Esophagus (tissue), 2 donors: ENCODE data around the gene KRTAP10-12. TPM values are rescaled to one million over a fixed set of nuclear protein-coding genes. Genes with fewer than 3 reads are reported as not detected.

Experiments used
- H3K27ac ChIP-seq, 2 donors: one replicate each; pipeline ENCODE4 v1.5.1; 2013; ENCODE audit warnings: low read depth in 2 of 2, mild to moderate bottlenecking in 2 of 2, inconsistent platforms in 1 of 2, low read length in 1 of 2, moderate library complexity in 1 of 2
- H3K27me3 ChIP-seq, 2 donors: one replicate each; pipeline ENCODE4 v1.6.1; 2013; ENCODE audit warnings: low read length in 2 of 2, control low read depth in 1 of 2, mild to moderate bottlenecking in 1 of 2; ENCODE audit not compliant: insufficient read depth in 2 of 2, control insufficient read depth in 1 of 2
- H3K36me3 ChIP-seq, 2 donors: one replicate each; pipeline ENCODE4 v1.6.1; 2013; ENCODE audit warnings: low read length in 1 of 2; ENCODE audit not compliant: control insufficient read depth in 2 of 2, insufficient read depth in 2 of 2
- H3K4me1 ChIP-seq, 2 donors: one replicate each; pipeline ENCODE4 v1.6.1; 2013; ENCODE audit warnings: low read length in 1 of 2; ENCODE audit not compliant: control insufficient read depth in 2 of 2, insufficient read depth in 2 of 2
- H3K4me3 ChIP-seq, 2 donors: one replicate each; pipeline ENCODE4 v1.5.1; 2013; ENCODE audit warnings: low read length in 2 of 2, mild to moderate bottlenecking in 2 of 2, low read depth in 1 of 2, moderate library complexity in 1 of 2
- H3K9me3 ChIP-seq, 2 donors: one replicate each; pipeline ENCODE4 v1.6.1; 2013; ENCODE audit warnings: mild to moderate bottlenecking in 2 of 2, low read depth in 1 of 2, low read length in 1 of 2, moderate library complexity in 1 of 2; ENCODE audit not compliant: control insufficient read depth in 2 of 2, insufficient read depth in 1 of 2
- WGBS, 2 donors: extraction: QIAGEN DNeasy Blood & Tissue Kit; methylation state at CpG; one replicate each; pipeline ENCODE4 v1.1.7; 2013; 5-methylcytosine and 5-hydroxymethylcytosine counted together
- polyA plus RNA-seq, 2 donors: library from polyadenylated mRNA; stranded (reverse); fragments of 200-250 nt; gene quantifications; one replicate each; pipeline ENCODE4 v1.2.3, GENCODE V29; 2013
- donor health status: healthy with polysubstance abuse.
- donor health status: Bipolar disorder and iron deficiency.

Gene KRTAP10-12
- polyA plus RNA-seq, 2 donors, result not detected

DNA sequence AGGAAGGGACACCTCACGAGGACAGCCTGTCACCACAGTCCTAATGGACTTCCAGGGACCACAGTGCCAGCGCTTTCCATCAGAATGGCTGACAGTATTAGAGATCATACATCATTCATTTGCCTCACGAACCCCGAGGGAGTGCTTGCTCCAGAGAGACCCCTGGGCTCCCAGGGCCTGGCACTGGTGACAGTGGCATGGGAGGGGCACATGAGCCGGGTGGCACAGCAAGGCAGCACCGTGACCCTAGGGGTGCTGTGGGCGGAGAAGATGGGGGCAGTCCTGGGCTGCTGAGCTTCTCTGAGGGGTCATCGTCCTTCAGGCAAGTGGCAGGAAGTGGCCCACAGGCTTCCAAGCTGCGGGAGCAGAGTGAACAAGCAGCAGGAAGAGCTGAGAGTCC lies 30.8 kb downstream of the KRTAP10-12 start:
- peaks cover 0 to 7% of the 10 kb centered on the region in 2 donors for H3K4me1 ChIP-seq
- no peak overlapping the region for H3K4me3 ChIP-seq
- H3K27ac ChIP-seq, result no peak overlapping the region
- H3K27me3 ChIP-seq, result no peaks in the 10 kb centered on the region
- no peaks in the 10 kb centered on the region for H3K9me3 ChIP-seq
- 74 to 78% methylated on average over 9 of the region's 9 CpGs for WGBS, 2 donors
- H3K36me3 ChIP-seq, result no peaks in the 10 kb centered on the region

DNA sequence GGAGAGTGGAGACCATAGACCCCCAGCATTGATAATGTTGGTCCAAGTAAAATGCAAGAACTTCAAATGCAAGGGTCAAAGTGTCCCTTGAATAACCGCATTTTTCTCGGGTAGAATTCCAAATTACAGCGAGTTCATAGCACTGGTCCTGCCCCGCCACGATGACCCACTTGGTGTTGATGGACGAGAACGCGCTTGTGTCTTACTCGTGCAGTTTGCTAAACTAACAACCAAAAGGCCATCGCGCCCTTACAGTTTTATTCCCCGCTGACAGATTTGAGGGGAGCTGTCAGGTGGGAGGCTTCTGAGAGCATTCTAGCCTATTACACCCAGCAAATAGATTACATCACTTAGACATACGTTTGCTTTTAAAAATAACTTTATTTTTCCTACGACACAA lies 31.7 kb downstream of the KRTAP10-12 start:
- H3K4me1 ChIP-seq, result peaks cover 0 to under 1% of the 10 kb centered on the region in 2 donors
- H3K9me3 ChIP-seq, result no peaks in the 10 kb centered on the region
- no peaks in the 10 kb centered on the region for H3K27me3 ChIP-seq
- no peak overlapping the region for H3K27ac ChIP-seq
- no peak overlapping the region for H3K4me3 ChIP-seq
- WGBS, 2 donors, result 88 to 92% methylated on average over 14 of the region's 14 CpGs
- no peaks in the 10 kb centered on the region for H3K36me3 ChIP-seq

GRCh38 chr21:44729336-44730027 lies 32.5 kb downstream of the KRTAP10-12 start:
- Histone ChIP-seq H3K27me3 (no peaks in the 10 kb centered on the region), H3K4me1 (no peaks in the 10 kb centered on the region)

DNA sequence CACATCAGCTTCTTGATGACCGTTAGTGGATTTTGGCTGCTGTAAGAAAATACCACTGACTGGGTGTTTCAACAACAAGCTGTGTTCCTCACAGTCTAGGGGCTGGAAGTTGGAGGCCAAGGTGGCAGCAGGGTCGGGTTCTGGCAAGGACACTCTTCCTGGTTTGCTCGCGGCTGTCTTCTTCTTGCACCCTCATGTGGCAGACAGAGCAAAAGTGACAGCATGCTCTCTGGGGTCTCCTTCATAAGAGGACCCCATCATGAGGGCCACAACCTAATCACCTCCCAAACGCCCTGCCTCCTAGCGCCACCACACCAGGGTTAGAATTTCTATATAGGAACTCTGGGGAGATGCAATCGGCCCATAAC lies 33.0 kb downstream of the KRTAP10-12 start:
- 83 to 90% methylated on average over 7 of the region's 7 CpGs for WGBS, 2 donors
- Histone ChIP-seq H3K4me1 (no peaks in the 10 kb centered on the region), H3K4me3 (no peak overlapping the region), H3K27me3 (no peaks in the 10 kb centered on the region), H3K27ac (no peak overlapping the region), H3K36me3 (no peaks in the 10 kb centered on the region), H3K9me3 (no peaks in the 10 kb centered on the region)

More at GRCh38 chr21:44729336-44730027, 32.5 kb downstream of the KRTAP10-12 start:
- no peaks in the 10 kb centered on the region for H3K9me3 ChIP-seq
- H3K4me3 ChIP-seq, result no peak overlapping the region
- H3K36me3 ChIP-seq, result no peaks in the 10 kb centered on the region
- no peak overlapping the region for H3K27ac ChIP-seq
- WGBS, 2 donors, result 89 to 92% methylated on average over 23 of the region's 23 CpGs

GRCh38 chr21:44730951-44731579 lies 34.1 kb downstream of the KRTAP10-12 start:
- no peaks in the 10 kb centered on the region for H3K36me3 ChIP-seq
- H3K9me3 ChIP-seq, result peaks cover 0 to 5% of the 10 kb centered on the region in 2 donors
- H3K4me3 ChIP-seq, result no peak overlapping the region
- H3K27me3 ChIP-seq, result no peaks in the 10 kb centered on the region
- 70 to 71% methylated on average over 9 of the region's 9 CpGs for WGBS, 2 donors
- H3K27ac ChIP-seq, result no peak overlapping the region
- H3K4me1 ChIP-seq, result no peaks in the 10 kb centered on the region

GRCh38 chr21:44732263-44732662 lies 35.3 kb downstream of the KRTAP10-12 start:
- Histone ChIP-seq H3K27ac (no peak overlapping the region), H3K4me1 (no peaks in the 10 kb centered on the region), H3K9me3 (peaks cover 5 to 13% of the 10 kb centered on the region in 2 donors), H3K36me3 (no peaks in the 10 kb centered on the region), H3K4me3 (no peak overlapping the region), H3K27me3 (no peaks in the 10 kb centered on the region)
- WGBS, 2 donors, result 90 to 95% methylated on average over 10 of the region's 10 CpGs

DNA sequence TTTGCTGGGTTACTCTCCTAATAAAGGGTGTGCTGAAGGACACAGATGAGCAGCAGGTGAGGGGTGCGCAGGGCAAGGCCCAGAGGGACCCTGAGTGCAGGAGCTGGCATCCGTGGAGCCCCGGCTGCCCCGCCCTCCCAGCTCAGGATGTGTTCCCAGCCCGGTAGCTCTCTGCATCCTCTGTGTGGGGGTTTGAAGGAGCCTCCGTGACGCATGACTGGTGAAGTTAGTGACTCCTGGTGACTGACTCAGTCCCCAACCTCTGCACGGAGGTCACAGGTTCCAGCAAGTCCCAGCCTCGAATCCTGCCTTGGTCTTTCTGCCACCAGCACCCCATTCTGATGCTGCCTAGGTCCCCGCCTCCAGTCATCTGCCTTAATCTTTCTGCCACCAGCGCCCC lies 36.0 kb downstream of the KRTAP10-12 start:
- H3K36me3 ChIP-seq, result no peaks in the 10 kb centered on the region
- H3K9me3 ChIP-seq, result peaks cover 5 to 15% of the 10 kb centered on the region in 2 donors
- H3K4me3 ChIP-seq, result no peak overlapping the region
- 82 to 84% methylated on average over 11 of the region's 11 CpGs for WGBS, 2 donors
- H3K27me3 ChIP-seq, result no peaks in the 10 kb centered on the region
- no peak overlapping the region for H3K27ac ChIP-seq
- no peaks in the 10 kb centered on the region for H3K4me1 ChIP-seq

DNA sequence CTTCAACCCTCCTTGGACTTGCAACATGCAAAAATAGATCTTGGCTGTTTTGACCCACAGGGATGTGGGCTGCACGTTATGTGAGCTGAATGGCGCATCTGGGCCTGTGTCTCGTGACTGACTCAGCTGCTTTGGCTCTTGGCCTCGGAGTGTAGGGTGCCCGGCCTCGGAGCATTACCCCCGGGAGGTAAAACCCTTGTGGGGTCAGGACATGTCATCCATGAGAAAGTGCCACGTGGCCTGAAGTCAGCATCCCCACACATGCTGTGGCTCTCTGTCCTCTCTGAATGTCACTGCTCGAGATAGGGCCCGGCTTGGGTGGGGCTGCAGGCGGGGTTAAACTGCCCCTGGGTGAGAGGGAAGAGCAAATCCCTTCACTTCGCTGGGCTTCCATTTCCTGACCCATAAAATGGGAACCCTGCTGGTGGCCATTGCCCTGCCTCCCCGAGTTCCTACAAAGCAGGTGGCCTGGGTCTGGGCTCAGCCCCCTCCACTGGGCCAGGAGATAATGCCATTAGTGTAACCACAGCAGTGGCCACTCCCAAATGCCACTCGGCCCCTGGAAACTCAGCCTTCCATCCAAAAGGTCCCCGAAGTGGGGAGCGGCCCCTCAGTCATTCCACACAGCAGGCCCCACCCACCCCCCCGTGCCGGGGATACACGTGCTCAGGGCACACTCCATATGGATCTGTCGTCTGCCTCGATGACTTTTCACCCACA lies 37.2 kb downstream of the KRTAP10-12 start:
- 79 to 83% methylated on average over 21 of the region's 21 CpGs for WGBS, 2 donors
- H3K36me3 ChIP-seq, result no peaks in the 10 kb centered on the region

GRCh38 chr21:44734841-44735240 lies 37.9 kb downstream of the KRTAP10-12 start:
- Histone ChIP-seq H3K36me3 (no peaks in the 10 kb centered on the region), H3K9me3 (peaks cover 5 to 25% of the 10 kb centered on the region in 2 donors), H3K27ac (no peak overlapping the region), H3K4me1 (no peaks in the 10 kb centered on the region), H3K4me3 (no peak overlapping the region), H3K27me3 (no peaks in the 10 kb centered on the region)
- 92 to 94% methylated on average over 17 of the region's 17 CpGs for WGBS, 2 donors

More for the DNA sequence above, 37.2 kb downstream of the KRTAP10-12 start:
- Histone ChIP-seq H3K27ac (no peak overlapping the region), H3K27me3 (no peaks in the 10 kb centered on the region), H3K4me1 (no peaks in the 10 kb centered on the region), H3K4me3 (no peak overlapping the region), H3K9me3 (peaks cover 5 to 22% of the 10 kb centered on the region in 2 donors)
